Vagina (tissue), 2 donors: Measurements from ENCODE around the gene NPPC.

Experiments
- POLR2AphosphoS5 ChIP-seq, 2 donors: sonication (generic); formaldehyde crosslinking; IDR thresholded peaks; one replicate each; pipeline ENCODE4 v1.9.0; 2017; ENCODE audit warnings: antibody characterized with exemption in 2 of 2, mild to moderate bottlenecking in 2 of 2, low read depth in 1 of 2; ENCODE audit not compliant: insufficient read depth in 1 of 2
- TF ChIP-seq, protein P1 (sequence below), 3 experiments: fragments of 450-650 bp in 2 of 3; fragments of 200-600 bp in 1 of 3; sonication (generic) in 1 of 3; IDR thresholded peaks; one replicate each; pipeline ENCODE4 v1.5.1; 2017 to 2019; ENCODE audit warnings: antibody characterized with exemption in 3 of 3, mild to moderate bottlenecking in 2 of 3, moderate library complexity in 2 of 3

DNA sequence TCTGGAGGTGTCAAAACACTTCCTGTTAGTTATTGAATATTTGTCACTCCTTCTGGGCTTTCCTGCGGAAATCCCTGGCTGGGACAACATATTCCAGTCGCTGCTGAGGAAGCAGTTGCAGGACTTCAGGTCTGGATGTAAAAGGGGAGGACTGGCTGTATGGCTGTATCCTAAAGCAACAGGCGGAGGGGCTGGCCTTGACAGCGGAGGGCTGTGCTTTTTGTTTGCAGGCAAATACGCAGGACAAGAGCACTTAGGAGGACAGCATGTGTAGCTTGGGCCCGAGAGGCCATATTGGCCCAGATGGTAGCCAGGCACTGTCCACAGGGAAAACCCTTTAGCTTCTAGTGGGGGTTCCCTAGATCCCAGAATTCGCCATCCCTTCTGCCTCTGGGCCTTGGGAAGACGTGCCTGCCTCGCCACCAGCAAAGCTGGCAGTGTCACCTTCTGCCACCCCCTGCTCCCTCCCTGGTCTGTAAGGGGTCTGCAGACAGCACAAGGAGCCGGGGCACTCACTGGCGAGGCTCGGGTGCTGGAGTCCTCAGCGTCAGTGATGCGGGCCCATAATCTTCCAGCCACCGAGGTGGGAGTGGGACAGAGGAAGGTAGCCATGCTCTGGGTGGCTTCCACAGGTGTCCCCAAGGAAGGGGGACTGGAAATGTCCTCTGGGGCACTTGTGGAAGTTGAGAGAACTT is 6.7 kb downstream of the NPPC start:
- TF ChIP-seq, protein P1, sequence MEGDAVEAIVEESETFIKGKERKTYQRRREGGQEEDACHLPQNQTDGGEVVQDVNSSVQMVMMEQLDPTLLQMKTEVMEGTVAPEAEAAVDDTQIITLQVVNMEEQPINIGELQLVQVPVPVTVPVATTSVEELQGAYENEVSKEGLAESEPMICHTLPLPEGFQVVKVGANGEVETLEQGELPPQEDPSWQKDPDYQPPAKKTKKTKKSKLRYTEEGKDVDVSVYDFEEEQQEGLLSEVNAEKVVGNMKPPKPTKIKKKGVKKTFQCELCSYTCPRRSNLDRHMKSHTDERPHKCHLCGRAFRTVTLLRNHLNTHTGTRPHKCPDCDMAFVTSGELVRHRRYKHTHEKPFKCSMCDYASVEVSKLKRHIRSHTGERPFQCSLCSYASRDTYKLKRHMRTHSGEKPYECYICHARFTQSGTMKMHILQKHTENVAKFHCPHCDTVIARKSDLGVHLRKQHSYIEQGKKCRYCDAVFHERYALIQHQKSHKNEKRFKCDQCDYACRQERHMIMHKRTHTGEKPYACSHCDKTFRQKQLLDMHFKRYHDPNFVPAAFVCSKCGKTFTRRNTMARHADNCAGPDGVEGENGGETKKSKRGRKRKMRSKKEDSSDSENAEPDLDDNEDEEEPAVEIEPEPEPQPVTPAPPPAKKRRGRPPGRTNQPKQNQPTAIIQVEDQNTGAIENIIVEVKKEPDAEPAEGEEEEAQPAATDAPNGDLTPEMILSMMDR (IDR thresholded peaks at IDR 0.05), result no peak
- TF ChIP-seq POLR2AphosphoS5 (IDR thresholded peaks at IDR 0.05; ENCODE audit: insufficient read depth in 1 of 2, low read depth in 1 of 2), result no peak
